Fibroblast of pulmonary artery (primary cell): Measurements from ENCODE around the gene BAG2.

ENCODE experiments used
- DNase-seq: peaks from one replicate; pipeline ENCODE4 v3.0.0-alpha.2; 2010; ENCODE audit warnings: low read depth
- H3K4me3 ChIP-seq: replicated peaks from 2 replicates; pipeline ENCODE4 v1.5.1; 2011; ENCODE audit warnings: low read depth, mild to moderate bottlenecking, control low read depth, low read length, moderate library complexity
- TF ChIP-seq, protein P1 (sequence below): IDR thresholded peaks from 2 replicates; pipeline ENCODE4 v1.5.1; 2011; ENCODE audit warnings: mild to moderate bottlenecking, control low read depth, low read length, inconsistent platforms; ENCODE audit errors: missing control alignments

BAG2 gene

GRCh38 chr6:57183336-57183735, 11.2 kb downstream of the BAG2 start:
- DNase-seq = no peak
- TF ChIP-seq, protein P1, sequence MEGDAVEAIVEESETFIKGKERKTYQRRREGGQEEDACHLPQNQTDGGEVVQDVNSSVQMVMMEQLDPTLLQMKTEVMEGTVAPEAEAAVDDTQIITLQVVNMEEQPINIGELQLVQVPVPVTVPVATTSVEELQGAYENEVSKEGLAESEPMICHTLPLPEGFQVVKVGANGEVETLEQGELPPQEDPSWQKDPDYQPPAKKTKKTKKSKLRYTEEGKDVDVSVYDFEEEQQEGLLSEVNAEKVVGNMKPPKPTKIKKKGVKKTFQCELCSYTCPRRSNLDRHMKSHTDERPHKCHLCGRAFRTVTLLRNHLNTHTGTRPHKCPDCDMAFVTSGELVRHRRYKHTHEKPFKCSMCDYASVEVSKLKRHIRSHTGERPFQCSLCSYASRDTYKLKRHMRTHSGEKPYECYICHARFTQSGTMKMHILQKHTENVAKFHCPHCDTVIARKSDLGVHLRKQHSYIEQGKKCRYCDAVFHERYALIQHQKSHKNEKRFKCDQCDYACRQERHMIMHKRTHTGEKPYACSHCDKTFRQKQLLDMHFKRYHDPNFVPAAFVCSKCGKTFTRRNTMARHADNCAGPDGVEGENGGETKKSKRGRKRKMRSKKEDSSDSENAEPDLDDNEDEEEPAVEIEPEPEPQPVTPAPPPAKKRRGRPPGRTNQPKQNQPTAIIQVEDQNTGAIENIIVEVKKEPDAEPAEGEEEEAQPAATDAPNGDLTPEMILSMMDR = no peak

DNA sequence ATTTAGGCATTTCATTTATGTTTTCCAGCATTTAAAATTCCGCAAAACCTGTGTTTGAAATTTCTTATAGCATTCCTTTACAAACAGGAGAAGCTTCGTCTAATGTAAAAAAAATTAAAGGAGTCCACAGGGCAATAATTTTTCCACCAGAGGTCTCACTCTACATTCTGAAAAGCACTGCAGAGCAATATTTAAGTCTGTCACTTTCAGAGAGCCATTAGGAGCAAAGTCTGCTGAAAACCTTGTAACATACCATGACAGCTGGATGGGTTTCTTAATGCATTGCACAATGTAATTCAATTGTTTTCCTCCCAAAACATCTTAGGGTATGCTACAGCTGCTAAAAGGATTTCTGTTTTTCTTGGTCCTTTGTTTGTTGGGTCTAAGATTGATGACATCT, 18.0 kb downstream of the BAG2 start:
- TF ChIP-seq, protein P1 = peak; percentile 57
- DNase-seq = peak; percentile 86
- no peak overlapping the region for H3K4me3 ChIP-seq

More at GRCh38 chr6:57183336-57183735, 11.2 kb downstream of the BAG2 start:
- no peak overlapping the region for H3K4me3 ChIP-seq

DNA sequence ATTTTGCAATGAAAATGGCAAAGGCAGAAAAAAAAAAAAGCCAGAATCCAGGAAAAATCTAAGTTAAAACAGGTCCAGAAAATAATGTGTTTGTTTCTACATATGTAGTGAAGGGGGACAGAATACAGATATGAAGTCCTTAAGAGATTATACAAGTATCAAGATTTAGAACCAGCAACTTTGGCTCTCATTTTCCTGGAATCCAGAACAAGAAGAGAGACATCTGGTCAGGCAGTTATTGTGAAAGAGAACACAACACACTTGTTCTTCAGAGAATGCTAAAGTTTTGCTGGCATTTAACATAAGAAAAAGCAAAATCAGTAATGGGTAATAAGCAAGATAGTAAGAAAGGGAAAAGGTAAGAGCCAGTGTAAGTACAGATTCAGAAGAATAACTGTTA, 21.1 kb downstream of the BAG2 start:
- TF ChIP-seq, protein P1 = no peak
- DNase-seq = peak; percentile 56
- H3K4me3 ChIP-seq = no peak overlapping the region

DNA sequence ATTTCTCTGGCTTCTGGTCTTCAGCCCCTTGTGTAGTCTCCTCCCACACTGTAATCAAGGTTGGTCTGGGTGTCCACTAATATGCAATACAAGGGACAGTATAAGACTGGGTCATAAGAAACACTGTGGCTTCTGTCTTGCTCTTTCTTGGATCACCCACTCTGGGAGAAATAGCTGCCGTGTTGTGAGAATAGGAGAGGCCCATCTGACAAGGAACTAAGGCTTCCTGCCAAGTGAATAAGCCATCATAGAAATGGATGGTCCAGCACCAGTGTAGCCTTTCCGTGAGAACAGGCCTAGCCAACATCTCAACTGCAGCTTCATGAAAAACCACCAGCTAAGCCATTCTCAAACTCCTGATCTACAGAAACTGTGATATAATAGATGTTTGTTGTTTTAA, 23.3 kb downstream of the BAG2 start:
- TF ChIP-seq, protein P1 = no peak
- no peak overlapping the region for H3K4me3 ChIP-seq
- no peak for DNase-seq

- TF ChIP-seq, protein P1 = no peak
- H3K4me3 ChIP-seq = no peak overlapping the region
- no peak for DNase-seq
Observed at GRCh38 chr6:57198926-57199636, 27.0 kb downstream of the BAG2 start.

GRCh38 chr6:57201718-57202117, 29.6 kb downstream of the BAG2 start:
- no peak for DNase-seq
- H3K4me3 ChIP-seq = no peak overlapping the region
- TF ChIP-seq, protein P1 = no peak
